A549 treated with DMSO at 1 μM for 4 hours (cell line): ENCODE measurements around the gene RILPL1. TPM values are rescaled to one million over a fixed set of nuclear protein-coding genes. Genes with fewer than 3 reads are reported as not detected.

Experiments used
- total RNA-seq: library from RNA; stranded (reverse); fragments of 200-300 nt; extraction: Qiagen RNA extraction; gene quantifications from 5 replicates; pipeline ENCODE4 v1.2.3, GENCODE V29; 2022; ENCODE audit warnings: low read depth

The RILPL1 gene
- total RNA-seq, result 9.3 to 13.8 TPM (median 12.2 TPM) in 5 replicates

GRCh38 chr12:123533672-123534643 is at the start of gene RILPL1:
Gene RILPL1 (minus strand): TSS chr12:123533719. CDS start chr12:123533482, 237 bp downstream.

GRCh38 chr12:123457980-123458779 is 75.3 kb downstream of the RILPL1 start, which contains the start of gene SNRNP35:
Gene SNRNP35 (plus strand): TSS chr12:123458139. CDS start chr12:123465541, 7,402 bp downstream.

GRCh38 chr12:123436017-123436964 is 97.2 kb downstream of the RILPL1 start, which contains the start of gene RILPL2:
Gene RILPL2 (minus strand): TSS chr12:123436684. CDS start chr12:123436420, 264 bp downstream.

Other genes starting within 250 kb of the RILPL1 start
- gene SBNO1, start 168.9 kb downstream of the RILPL1 start, total RNA-seq, result 23.4 to 34.3 TPM (median 31.0 TPM) in 5 replicates
- gene KMT5A, start 149.6 kb downstream of the RILPL1 start, total RNA-seq, result 47.1 to 58.5 TPM (median 55.2 TPM) in 5 replicates
- gene RILPL2, start 97.0 kb downstream of the RILPL1 start, total RNA-seq, result 1.2 to 1.9 TPM (median 1.6 TPM) in 5 replicates
- gene SNRNP35, start 75.6 kb downstream of the RILPL1 start, total RNA-seq, result 17.9 to 20.9 TPM (median 19.6 TPM) in 5 replicates
- 163 to 229 TPM (median 209 TPM) in 5 replicates for gene TMED2, start 50.8 kb upstream of the RILPL1 start, total RNA-seq
- 29.6 to 36.8 TPM (median 35.7 TPM) in 5 replicates for gene DDX55, start 68.4 kb upstream of the RILPL1 start, total RNA-seq
- gene EIF2B1, start 100.0 kb upstream of the RILPL1 start, total RNA-seq, result 33.1 to 37.0 TPM (median 35.2 TPM) in 5 replicates
- 26.6 to 43.8 TPM (median 31.5 TPM) in 5 replicates for gene GTF2H3, start 100.1 kb upstream of the RILPL1 start, total RNA-seq
- gene TCTN2, start 137.4 kb upstream of the RILPL1 start, total RNA-seq, result 11.9 to 13.5 TPM (median 13.2 TPM) in 5 replicates
- 19.7 to 27.2 TPM (median 22.5 TPM) in 5 replicates for gene ATP6V0A2, start 178.6 kb upstream of the RILPL1 start, total RNA-seq
- 0.11 to 0.42 TPM (median 0.29 TPM) in 5 replicates for gene DNAH10, start 228.6 kb upstream of the RILPL1 start, total RNA-seq